ENCODE results near the gene TSEN2. TPM values are rescaled to one million over a fixed set of nuclear protein-coding genes. Genes with fewer than 3 reads are reported as not detected.
"Not testable (repeated sequence)": the region's sequence is repeated elsewhere in the genome, so short reads cannot be mapped to it uniquely, and the experiment has no call there.

The TSEN2 gene
- total RNA-seq, 1 experiment from 2014 or later, result 26.8 TPM

GRCh38 chr3:12445523-12446240 is 38.6 kb upstream of the TSEN2 start:
- ChIA-PET POLR2A (ENCODE audit: unreplicated experiment) (interaction anchor here (0.6 to 0.7 kb wide), 2 partner anchors 258 to 1040 kb away, joined by 3 read pairs; no protein-coding TSS in a partner anchor), CTCF (no interaction called here)
- Histone ChIP-seq H3K9me2 (ENCODE audit: insufficient read depth) (no peaks in the 10 kb centered on the region), H4K20me1 (ENCODE audit: insufficient read depth) (no peaks in the 10 kb centered on the region), H3K27me3 (ENCODE audit: insufficient read depth, low read depth) (no peaks in the 10 kb centered on the region), H3K4me3 (peak overlapping the region; percentile 14; the same call in 1 of the 2 replicates), H3K4me2 (peak overlapping the region; percentile 75), H3F3A (ENCODE audit: insufficient read depth, low read depth) (peaks cover 62% of the 10 kb centered on the region), H2AFZ (peak overlapping the region; percentile 13; the same call in 1 of the 2 replicates), H3K4me1 (replicated peaks; ENCODE audit: insufficient read depth) (peaks cover 85% of the 10 kb centered on the region), H3K27ac (peak overlapping the region; percentile 100), H3K79me2 (ENCODE audit: low read depth) (0 out of 2 replicates have a peak, but pooled peaks cover 4% of the 10 kb centered on the region), H3K36me3 (ENCODE audit: low read depth) (no peaks in the 10 kb centered on the region), H3K9me3 (ENCODE audit: insufficient read depth, low read depth) (no peaks in the 10 kb centered on the region)
- no peak for DNase-seq
- intact Hi-C loops (cut with micrococcal nuclease; ENCODE audit: unreplicated experiment), result loop anchor here (1.0 to 2.0 kb wide), 3 partner anchors 33 to 252 kb away; no protein-coding TSS in a partner anchor
- TSS peak; percentile 82 for BruUV-seq (replicated peaks)
- no peak for TF ChIP-seq CTCF (conservative IDR thresholded peaks at IDR 0.05)
- no peak for TF ChIP-seq EZH2 (IDR thresholded peaks at IDR 0.05; ENCODE audit: low read depth)

GRCh38 chr3:12446298-12446697 is 38.0 kb upstream of the TSEN2 start:
- H2AFZ ChIP-seq, result no peak overlapping the region
- H3K27ac ChIP-seq, result peak overlapping the region; percentile 100
- no peaks in the 10 kb centered on the region for H3K9me3 ChIP-seq (ENCODE audit: insufficient read depth, low read depth)

GRCh38 chr3:12447075-12447474 is 37.2 kb upstream of the TSEN2 start:
- TF ChIP-seq EZH2 (IDR thresholded peaks at IDR 0.05; ENCODE audit: low read depth) (no peak), CTCF (conservative IDR thresholded peaks at IDR 0.05) (no peak)
- peak overlapping the region; percentile 100 for H3K27ac ChIP-seq
- H4K20me1 ChIP-seq (ENCODE audit: insufficient read depth), result no peaks in the 10 kb centered on the region
- no TSS peak for BruUV-seq (replicated peaks)
- POLR2A ChIA-PET (ENCODE audit: unreplicated experiment), result no interaction called here
- peaks cover 77% of the 10 kb centered on the region for H3K4me1 ChIP-seq (replicated peaks; ENCODE audit: insufficient read depth)
- H3K4me3 ChIP-seq, result no peak overlapping the region
- intact Hi-C loops (cut with micrococcal nuclease; ENCODE audit: unreplicated experiment), result no loop called here
- H3K36me3 ChIP-seq (ENCODE audit: low read depth), result peaks cover 9% of the 10 kb centered on the region; the same call in 1 of the 2 replicates
- H2AFZ ChIP-seq, result no peak overlapping the region
- H3K4me2 ChIP-seq, result peak overlapping the region; percentile 75; the same call in 1 of the 2 replicates
- H3K79me2 ChIP-seq (ENCODE audit: low read depth), result 0 out of 2 replicates have a peak, but pooled peaks cover 4% of the 10 kb centered on the region
- H3K27me3 ChIP-seq (ENCODE audit: insufficient read depth, low read depth), result no peaks in the 10 kb centered on the region
- H3K9me2 ChIP-seq (ENCODE audit: insufficient read depth), result no peaks in the 10 kb centered on the region
- no peak for DNase-seq
- CTCF ChIA-PET, result no interaction called here
- H3F3A ChIP-seq (ENCODE audit: insufficient read depth, low read depth), result peaks cover 62% of the 10 kb centered on the region
- H3K9me3 ChIP-seq (ENCODE audit: insufficient read depth, low read depth), result no peaks in the 10 kb centered on the region; the same call in 1 of the 2 replicates

More at GRCh38 chr3:12446298-12446697, 38.0 kb upstream of the TSEN2 start:
- peak overlapping the region; percentile 75 for H3K4me2 ChIP-seq
- no peaks in the 10 kb centered on the region for H3K27me3 ChIP-seq (ENCODE audit: insufficient read depth, low read depth)
- DNase-seq, result no peak
- H4K20me1 ChIP-seq (ENCODE audit: insufficient read depth), result no peaks in the 10 kb centered on the region
- H3K36me3 ChIP-seq (ENCODE audit: low read depth), result peaks cover 2% of the 10 kb centered on the region; the same call in 1 of the 2 replicates
- peak overlapping the region; percentile 14; the same call in 1 of the 2 replicates for H3K4me3 ChIP-seq
- peaks cover 62% of the 10 kb centered on the region for H3F3A ChIP-seq (ENCODE audit: insufficient read depth, low read depth)
- TF ChIP-seq CTCF (conservative IDR thresholded peaks at IDR 0.05) (no peak), EZH2 (IDR thresholded peaks at IDR 0.05; ENCODE audit: low read depth) (no peak)
- ChIA-PET CTCF (no interaction called here), POLR2A (ENCODE audit: unreplicated experiment) (no interaction called here)
- peaks cover 85% of the 10 kb centered on the region for H3K4me1 ChIP-seq (replicated peaks; ENCODE audit: insufficient read depth)
- H3K79me2 ChIP-seq (ENCODE audit: low read depth), result 0 out of 2 replicates have a peak, but pooled peaks cover 4% of the 10 kb centered on the region
- intact Hi-C loops (cut with micrococcal nuclease; ENCODE audit: unreplicated experiment), result no loop called here
- no TSS peak for BruUV-seq (replicated peaks)
- H3K9me2 ChIP-seq (ENCODE audit: insufficient read depth), result no peaks in the 10 kb centered on the region

- CTCF ChIA-PET; H3K36me3 ChIP-seq (ENCODE audit: low read depth); intact Hi-C loops (cut with micrococcal nuclease; ENCODE audit: unreplicated experiment); H3K4me2 ChIP-seq; BruUV-seq (replicated peaks); H3K9me3 ChIP-seq (ENCODE audit: insufficient read depth, low read depth); H4K20me1 ChIP-seq (ENCODE audit: insufficient read depth); H2AFZ ChIP-seq; H3K9me2 ChIP-seq (ENCODE audit: insufficient read depth); H3K27me3 ChIP-seq (ENCODE audit: insufficient read depth, low read depth); H3K4me3 ChIP-seq; H3K79me2 ChIP-seq (ENCODE audit: low read depth); DNase-seq; H3K27ac ChIP-seq: not testable (repeated sequence)
- Histone ChIP-seq H3F3A (ENCODE audit: insufficient read depth, low read depth) (peaks cover 52% of the 10 kb centered on the region), H3K4me1 (replicated peaks; ENCODE audit: insufficient read depth) (peaks cover 69% of the 10 kb centered on the region)
- POLR2A ChIA-PET (ENCODE audit: unreplicated experiment), result interaction anchor here (0.6 kb wide), 1 partner anchor 30 kb away, joined by 14 read pairs; no protein-coding TSS in a partner anchor
These were observed 35.7 kb upstream of the TSEN2 start for GRCh38 chr3:12448404-12449202.
